ENCODE measurements around the gene DNAJC16.
"Not testable (repeated sequence)": the region's sequence is repeated elsewhere in the genome, so short reads cannot be mapped to it uniquely, and the experiment has no call there.

DNA sequence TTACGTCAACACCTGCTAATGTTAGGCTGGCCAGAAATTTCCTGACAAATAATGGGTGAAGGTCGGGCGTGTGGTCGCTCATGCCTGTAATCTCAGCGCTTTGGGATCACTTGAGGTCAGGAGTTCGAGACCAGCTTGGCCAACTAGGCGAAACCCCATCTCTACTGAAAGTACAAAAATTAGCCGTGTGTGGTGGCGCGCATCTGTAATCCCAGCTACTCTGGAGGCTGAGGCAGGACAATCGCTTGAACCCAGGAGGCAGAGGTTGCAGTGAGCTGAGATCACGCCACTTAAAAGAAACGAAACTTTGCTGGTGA, 77.3 kb downstream of the DNAJC16 start:
- TF ChIP-seq EZH2phosphoT487 (conservative IDR thresholded peaks at IDR 0.05; ENCODE audit: low read length): not testable (repeated sequence)
- TF ChIP-seq, protein P1, sequence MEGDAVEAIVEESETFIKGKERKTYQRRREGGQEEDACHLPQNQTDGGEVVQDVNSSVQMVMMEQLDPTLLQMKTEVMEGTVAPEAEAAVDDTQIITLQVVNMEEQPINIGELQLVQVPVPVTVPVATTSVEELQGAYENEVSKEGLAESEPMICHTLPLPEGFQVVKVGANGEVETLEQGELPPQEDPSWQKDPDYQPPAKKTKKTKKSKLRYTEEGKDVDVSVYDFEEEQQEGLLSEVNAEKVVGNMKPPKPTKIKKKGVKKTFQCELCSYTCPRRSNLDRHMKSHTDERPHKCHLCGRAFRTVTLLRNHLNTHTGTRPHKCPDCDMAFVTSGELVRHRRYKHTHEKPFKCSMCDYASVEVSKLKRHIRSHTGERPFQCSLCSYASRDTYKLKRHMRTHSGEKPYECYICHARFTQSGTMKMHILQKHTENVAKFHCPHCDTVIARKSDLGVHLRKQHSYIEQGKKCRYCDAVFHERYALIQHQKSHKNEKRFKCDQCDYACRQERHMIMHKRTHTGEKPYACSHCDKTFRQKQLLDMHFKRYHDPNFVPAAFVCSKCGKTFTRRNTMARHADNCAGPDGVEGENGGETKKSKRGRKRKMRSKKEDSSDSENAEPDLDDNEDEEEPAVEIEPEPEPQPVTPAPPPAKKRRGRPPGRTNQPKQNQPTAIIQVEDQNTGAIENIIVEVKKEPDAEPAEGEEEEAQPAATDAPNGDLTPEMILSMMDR (IDR thresholded peaks at IDR 0.05; ENCODE audit: insufficient read depth, low read length, poor library complexity, severe bottlenecking): not testable (repeated sequence)

Data from SU-DHL-6 (cell line).